Activated naive CD8-positive, alpha-beta T cell treated with anti-CD3 and anti-CD28 coated beads for 36 hours (primary cell): Measurements from ENCODE around the gene PSAPL1. TPM values are rescaled to one million over a fixed set of nuclear protein-coding genes. Genes with fewer than 3 reads are reported as not detected.

Experiments used
- DNase-seq: peaks from one replicate; pipeline ENCODE4 v3.0.0; 2021
- H3K27ac Mint-ChIP-seq: one replicate; pipeline ENCODE4 v1.8.0; 2022; ENCODE audit warnings: mild to moderate bottlenecking, moderate library complexity, mixed read lengths
- H3K27me3 Mint-ChIP-seq: one replicate; pipeline ENCODE4 v1.8.0; 2022; ENCODE audit warnings: mild to moderate bottlenecking, mixed read lengths
- H3K36me3 Mint-ChIP-seq: one replicate; pipeline ENCODE4 v1.8.0; 2021; ENCODE audit warnings: mild to moderate bottlenecking, mixed read lengths
- H3K4me1 Mint-ChIP-seq: one replicate; pipeline ENCODE4 v1.8.0; 2021; ENCODE audit warnings: mixed read lengths
- H3K4me3 Mint-ChIP-seq: one replicate; pipeline ENCODE4 v1.8.0; 2022; ENCODE audit warnings: mild to moderate bottlenecking, moderate library complexity, mixed read lengths
- H3K9me3 Mint-ChIP-seq: one replicate; pipeline ENCODE4 v1.8.0; 2022; ENCODE audit warnings: mixed read lengths
- total RNA-seq, 2 experiments: library from RNA; stranded (reverse); gene quantifications; one replicate each; pipeline ENCODE4 v1.2.3, GENCODE V29; 2021

The PSAPL1 gene
- total RNA-seq, 2 experiments from 2014 or later: not detected

DNA sequence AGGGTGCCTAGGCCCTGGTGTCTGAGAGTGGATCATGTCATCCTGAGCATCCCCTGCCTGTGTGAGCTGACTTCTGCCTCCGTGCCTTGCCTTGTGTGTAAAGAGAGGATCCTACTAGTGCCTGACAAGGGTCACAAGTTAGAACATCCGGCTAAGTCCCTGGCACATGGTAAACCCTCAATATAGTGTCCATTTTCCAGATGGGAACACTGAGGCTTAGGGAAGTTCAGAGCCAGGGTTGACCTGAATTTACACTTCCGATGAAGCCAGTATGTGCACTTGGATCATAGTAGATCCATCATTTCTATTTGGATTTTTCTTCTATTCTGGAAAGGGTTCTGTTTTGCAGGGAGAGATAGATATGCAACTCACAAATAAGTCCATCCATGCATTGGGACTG is 12.5 kb upstream of the PSAPL1 start:
- Mint-ChIP-seq H3K27ac (no peak overlapping the region), H3K4me3 (no peak overlapping the region), H3K4me1 (no peaks in the 10 kb centered on the region), H3K27me3 (peaks cover 11% of the 10 kb centered on the region), H3K36me3 (no peaks in the 10 kb centered on the region), H3K9me3 (no peaks in the 10 kb centered on the region)
- no peak for DNase-seq

DNA sequence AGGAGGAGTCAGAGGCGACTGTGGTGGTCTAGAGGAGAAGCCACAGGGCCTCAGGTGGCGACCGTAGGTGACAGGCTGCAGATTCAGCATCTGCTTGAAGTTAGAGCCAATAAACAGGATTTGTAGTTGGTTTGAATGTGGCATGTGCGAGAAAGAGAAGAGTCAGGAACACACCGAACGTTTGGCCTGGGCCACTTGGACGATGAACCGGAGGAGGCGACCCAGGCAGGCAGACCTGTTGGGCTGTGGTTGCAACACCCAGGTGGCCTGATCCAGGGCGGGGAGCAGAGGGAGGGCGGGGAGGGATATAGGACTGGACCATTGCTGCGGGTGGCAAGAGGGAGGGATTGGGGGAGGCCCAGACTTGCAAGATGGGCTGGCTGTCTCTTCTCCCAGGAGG is 10.0 kb upstream of the PSAPL1 start:
- H3K4me1 Mint-ChIP-seq: no peaks in the 10 kb centered on the region

DNA sequence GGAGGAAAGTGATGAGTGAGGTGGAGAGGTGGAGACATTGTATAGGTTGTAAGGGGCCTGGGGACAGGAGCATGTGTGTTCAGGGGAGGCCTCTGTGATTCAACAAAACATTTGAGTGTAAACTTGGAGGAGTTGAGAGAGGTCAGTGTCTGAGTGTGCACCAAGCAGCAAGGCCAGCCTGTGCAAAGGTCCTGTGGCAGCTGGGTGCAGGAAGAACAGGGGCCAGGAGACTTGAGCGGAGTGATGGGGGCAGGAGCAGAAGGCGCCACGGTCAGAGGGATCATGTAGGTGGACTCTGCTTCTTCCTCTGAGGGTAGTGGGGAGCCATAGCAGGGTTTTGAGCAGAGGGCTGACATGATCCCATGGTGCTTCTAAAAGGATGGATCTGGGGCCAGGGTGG is 9.6 kb upstream of the PSAPL1 start:
- Mint-ChIP-seq H3K27ac (no peak overlapping the region), H3K27me3 (peaks cover 11% of the 10 kb centered on the region), H3K9me3 (no peaks in the 10 kb centered on the region), H3K4me1 (no peaks in the 10 kb centered on the region), H3K4me3 (no peak overlapping the region), H3K36me3 (no peaks in the 10 kb centered on the region)
- no peak for DNase-seq

More for the DNA sequence above, 10.0 kb upstream of the PSAPL1 start:
- Mint-ChIP-seq H3K36me3 (no peaks in the 10 kb centered on the region), H3K27me3 (peaks cover 11% of the 10 kb centered on the region), H3K4me3 (no peak overlapping the region), H3K9me3 (no peaks in the 10 kb centered on the region), H3K27ac (no peak overlapping the region)
- DNase-seq: no peak

DNA sequence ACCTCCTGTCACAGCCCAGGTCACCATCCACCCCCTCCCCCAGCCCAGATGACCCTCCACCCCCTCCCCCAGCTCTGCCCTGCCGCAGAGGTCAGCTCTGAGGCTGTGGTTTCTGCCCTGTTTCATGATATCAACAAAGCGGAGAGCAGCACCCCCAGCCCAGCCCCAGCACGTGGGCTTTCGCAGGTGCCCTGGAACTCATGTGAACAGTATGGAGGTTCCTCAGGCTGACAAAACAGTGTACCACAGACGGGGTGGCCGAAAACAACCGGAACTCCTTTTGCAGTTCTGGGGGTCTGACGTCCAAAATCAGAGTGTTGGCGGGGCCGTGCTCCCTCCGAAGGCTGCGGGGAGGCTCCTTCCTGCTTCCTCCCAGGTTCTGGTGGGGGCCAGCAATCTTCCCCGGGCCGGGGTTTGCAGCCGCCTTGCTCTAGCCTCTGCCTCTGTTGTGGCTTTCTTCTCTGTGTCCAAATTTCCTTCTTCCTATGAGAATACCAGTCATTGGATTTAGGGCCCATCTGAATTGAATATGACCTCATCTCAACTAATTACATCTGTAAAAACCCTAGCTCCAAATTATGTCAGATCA is 7.9 kb upstream of the PSAPL1 start:
- Mint-ChIP-seq H3K27me3 (peaks cover 11% of the 10 kb centered on the region), H3K9me3 (no peaks in the 10 kb centered on the region), H3K4me1 (no peaks in the 10 kb centered on the region), H3K36me3 (no peaks in the 10 kb centered on the region), H3K4me3 (no peak overlapping the region), H3K27ac (no peak overlapping the region)
- no peak for DNase-seq

DNA sequence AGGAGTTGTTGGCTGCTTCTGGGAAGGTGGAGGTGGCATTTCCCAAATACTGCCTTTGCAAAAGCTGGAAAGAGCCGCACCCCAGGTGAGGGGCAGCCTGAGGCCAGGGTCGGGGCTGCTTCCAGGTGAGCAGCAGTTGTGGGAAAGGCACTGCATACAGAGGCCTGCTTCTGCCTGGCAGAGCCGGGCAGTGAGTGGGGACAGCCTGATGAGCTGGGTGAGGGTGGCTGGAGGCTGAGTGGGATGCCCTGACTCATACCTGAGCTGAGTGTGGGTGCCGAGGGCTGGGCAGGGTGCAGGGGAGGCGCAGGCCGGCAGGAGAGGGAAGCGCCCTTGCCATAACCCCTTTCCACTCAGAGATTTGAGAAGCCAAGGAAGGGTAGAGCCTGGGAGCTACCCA is 6.5 kb upstream of the PSAPL1 start:
- no peaks in the 10 kb centered on the region for H3K9me3 Mint-ChIP-seq
- no peaks in the 10 kb centered on the region for H3K36me3 Mint-ChIP-seq
- H3K27me3 Mint-ChIP-seq: peaks cover 11% of the 10 kb centered on the region
- H3K4me3 Mint-ChIP-seq: no peak overlapping the region
- H3K4me1 Mint-ChIP-seq: no peaks in the 10 kb centered on the region
- H3K27ac Mint-ChIP-seq: no peak overlapping the region
- no peak for DNase-seq

DNA sequence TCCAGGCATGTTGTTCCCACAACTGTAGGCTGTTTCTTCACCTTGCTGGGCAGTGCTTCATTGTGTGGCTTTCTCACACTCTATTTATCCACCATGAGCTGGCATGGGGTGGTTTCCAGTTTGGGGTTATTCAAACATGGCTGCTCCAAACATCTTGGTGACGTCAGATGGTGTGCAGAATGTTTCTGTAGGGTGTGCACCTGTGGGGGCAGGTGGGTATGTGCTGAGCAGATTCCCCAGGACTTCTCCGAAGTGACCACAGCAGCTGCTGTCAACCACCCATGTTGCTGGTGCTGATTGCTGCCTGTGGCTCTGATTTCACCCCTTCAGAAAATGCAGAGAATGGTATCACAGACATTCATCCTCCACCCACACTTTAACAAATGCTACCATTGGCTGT is 5.0 kb upstream of the PSAPL1 start:
- H3K27ac Mint-ChIP-seq: no peak overlapping the region
- peaks cover 5% of the 10 kb centered on the region for H3K27me3 Mint-ChIP-seq
- DNase-seq: no peak
- H3K4me3 Mint-ChIP-seq: no peak overlapping the region
- H3K9me3 Mint-ChIP-seq: no peaks in the 10 kb centered on the region
- no peaks in the 10 kb centered on the region for H3K4me1 Mint-ChIP-seq
- no peaks in the 10 kb centered on the region for H3K36me3 Mint-ChIP-seq

DNA sequence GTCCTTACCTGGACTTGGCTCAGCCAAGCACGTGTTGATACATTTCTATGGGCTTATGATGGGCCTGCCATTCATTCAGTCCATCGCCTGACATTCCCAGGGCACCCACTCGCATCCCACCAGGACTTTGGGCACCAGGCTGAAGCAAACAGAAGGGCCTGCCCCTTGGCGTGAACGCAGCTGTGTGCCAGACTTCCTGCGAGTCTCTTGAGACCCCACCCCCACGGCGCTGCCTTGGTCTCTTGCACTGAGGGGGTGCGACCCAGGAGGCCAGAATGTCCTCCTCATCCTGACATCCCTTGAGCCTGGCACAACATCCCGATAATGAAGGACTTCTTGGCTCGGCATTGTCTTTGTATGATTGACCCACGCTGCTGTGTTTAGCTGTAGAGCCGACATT is 1.5 kb upstream of the PSAPL1 start:
- no peaks in the 10 kb centered on the region for H3K27me3 Mint-ChIP-seq
- no peak overlapping the region for H3K27ac Mint-ChIP-seq
- no peaks in the 10 kb centered on the region for H3K36me3 Mint-ChIP-seq
- no peak for DNase-seq
- H3K9me3 Mint-ChIP-seq: no peaks in the 10 kb centered on the region
- no peak overlapping the region for H3K4me3 Mint-ChIP-seq
- no peaks in the 10 kb centered on the region for H3K4me1 Mint-ChIP-seq

DNA sequence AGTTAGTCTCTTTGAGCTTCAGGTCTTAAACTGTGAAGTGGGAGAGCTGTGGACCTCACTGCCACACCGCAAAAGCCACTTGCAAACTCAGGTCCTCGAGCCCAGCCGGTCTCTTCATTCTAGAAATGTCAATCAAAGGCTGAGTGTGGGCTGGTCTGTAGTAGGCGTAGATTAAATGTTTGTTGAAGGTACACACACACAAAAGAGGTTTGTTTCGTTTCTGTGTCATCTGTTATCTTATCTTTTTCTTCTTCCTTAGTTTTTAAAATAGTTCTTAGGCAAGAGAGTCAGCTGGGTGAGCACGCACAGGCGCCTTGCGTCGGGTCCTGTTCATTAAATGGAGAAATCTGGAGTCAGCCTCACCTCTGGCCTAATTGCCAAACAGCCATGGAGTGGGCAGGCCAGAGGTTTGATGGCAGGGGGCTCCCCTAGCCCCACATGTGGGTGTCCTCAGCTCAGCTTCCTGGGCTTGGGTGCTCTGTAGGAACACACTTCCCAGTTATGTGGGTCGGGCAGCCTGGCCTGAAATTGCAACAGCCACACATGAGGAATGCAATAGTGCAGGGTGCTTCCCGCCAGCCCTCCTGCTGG is 836 bp upstream of the PSAPL1 start:
- H3K4me1 Mint-ChIP-seq: no peaks in the 10 kb centered on the region
- H3K9me3 Mint-ChIP-seq: no peaks in the 10 kb centered on the region
- H3K4me3 Mint-ChIP-seq: no peak overlapping the region
- DNase-seq: no peak
- H3K27me3 Mint-ChIP-seq: no peaks in the 10 kb centered on the region
- H3K36me3 Mint-ChIP-seq: no peaks in the 10 kb centered on the region
- H3K27ac Mint-ChIP-seq: no peak overlapping the region

DNA sequence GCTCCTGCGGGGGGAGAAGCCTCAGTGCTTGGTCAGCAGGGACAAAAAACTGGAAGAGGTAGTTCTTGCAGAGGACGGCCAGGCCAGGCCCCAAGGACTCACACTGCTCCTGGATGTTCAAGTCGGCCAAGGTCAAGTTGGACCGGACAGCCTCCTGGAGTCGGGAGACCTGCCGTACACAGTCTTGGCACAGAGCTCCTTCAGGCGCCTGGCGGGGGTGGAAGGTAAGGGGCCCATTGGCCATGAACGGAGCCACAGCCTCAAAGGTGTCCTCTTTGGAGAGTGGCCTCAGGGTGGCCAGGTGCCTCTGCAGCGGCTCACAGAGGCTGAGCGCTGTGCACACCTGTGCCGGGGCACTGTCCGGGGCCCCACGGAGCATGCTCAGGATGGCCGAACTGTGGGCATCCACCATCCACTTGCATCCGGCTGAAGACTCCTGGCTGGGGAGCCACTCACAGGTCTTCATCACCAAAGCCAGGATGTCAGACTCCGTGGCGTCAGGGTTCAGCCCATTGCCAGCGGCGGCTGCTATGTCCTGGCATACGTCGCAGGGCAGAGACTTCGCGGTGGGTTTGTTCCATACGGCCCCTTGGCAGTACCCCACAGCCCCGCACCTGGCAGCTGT is 477 bp downstream of the PSAPL1 start:
- H3K4me3 Mint-ChIP-seq: no peak overlapping the region
- H3K27ac Mint-ChIP-seq: no peak overlapping the region
- no peaks in the 10 kb centered on the region for H3K9me3 Mint-ChIP-seq
- DNase-seq: no peak
- no peaks in the 10 kb centered on the region for H3K4me1 Mint-ChIP-seq
- no peaks in the 10 kb centered on the region for H3K27me3 Mint-ChIP-seq
- no peaks in the 10 kb centered on the region for H3K36me3 Mint-ChIP-seq

DNA sequence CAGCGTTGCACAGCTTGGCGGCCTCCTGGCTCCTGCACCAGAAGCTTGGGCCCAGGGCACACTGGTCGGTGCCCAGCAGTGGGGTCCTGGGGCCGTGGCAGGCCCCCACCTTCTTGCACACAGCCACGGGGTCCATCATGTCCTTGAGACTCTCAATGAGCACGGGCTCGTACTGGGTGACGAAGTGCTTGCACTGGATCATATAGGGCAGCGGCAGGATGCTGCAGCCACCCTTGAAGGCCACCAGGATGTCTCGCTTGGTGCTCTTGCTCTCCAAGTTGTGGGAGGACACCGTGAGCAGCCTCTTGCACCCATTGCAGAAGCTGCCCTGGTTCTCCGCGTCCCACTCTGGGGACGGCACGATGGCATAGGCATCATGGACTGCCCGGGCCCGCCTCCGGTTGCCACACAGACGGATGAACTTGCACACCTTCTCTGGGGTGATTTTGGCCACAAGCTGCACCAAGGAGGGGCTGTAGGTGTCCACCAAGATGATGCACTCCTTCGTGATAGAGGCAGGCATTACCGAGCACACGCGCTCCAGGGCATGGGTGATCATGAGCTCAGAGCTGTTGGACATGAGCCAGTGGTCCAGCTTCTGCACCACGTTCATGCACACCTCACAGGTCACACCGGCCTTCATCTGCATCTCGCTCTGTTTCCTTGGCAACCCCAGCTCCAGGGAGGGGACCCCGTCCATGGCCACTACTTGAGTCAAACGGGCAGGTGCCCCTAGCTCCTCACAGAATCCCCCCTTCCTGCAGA is 1.2 kb downstream of the PSAPL1 start:
- Mint-ChIP-seq H3K9me3 (no peaks in the 10 kb centered on the region), H3K36me3 (no peaks in the 10 kb centered on the region), H3K4me3 (no peak overlapping the region), H3K4me1 (no peaks in the 10 kb centered on the region), H3K27ac (no peak overlapping the region), H3K27me3 (no peaks in the 10 kb centered on the region)
- DNase-seq: no peak

DNA sequence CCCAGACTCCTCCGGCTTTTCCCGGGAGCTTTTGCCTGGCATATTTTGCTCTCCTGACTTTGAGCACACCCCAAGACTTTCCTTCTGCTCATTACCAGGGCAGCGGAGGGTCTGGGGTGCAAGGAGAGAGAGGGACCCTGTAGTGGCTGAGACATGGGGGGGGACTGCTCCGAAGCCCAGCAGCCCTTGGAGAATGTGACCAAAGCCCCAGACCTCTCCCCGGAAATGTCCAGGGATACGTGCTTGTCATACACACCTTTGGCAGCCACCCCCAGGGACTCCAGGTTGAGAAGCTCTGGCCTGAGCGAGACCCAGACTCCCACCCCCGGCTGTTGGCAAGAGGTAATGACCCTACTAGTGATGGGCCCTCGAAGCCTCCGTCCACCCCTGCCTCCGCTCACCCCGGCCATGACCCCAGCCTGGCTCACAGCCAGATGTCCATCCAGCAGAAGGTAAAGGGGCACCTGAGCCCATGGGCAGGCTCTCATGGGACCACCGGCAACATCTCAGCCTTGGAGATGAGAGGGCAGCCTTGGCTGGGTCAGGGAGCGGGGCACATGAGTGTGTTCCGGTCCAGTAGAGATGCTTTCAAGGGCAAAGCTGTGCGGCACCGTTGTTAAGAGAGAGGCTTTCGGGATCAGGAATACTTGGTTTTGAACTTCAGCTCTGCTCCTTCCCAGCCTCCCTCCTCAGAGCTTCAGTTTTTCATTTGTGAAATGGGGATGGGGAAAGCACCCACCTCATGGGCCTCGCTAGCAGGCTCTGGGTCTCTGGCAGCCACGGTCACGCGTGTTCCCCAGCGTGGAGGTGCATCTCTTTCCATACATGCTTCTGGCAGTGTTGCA is 2.0 kb downstream of the PSAPL1 start:
- no peak overlapping the region for H3K27ac Mint-ChIP-seq
- H3K4me1 Mint-ChIP-seq: no peaks in the 10 kb centered on the region
- no peak for DNase-seq
- no peak overlapping the region for H3K4me3 Mint-ChIP-seq
- no peaks in the 10 kb centered on the region for H3K27me3 Mint-ChIP-seq
- H3K36me3 Mint-ChIP-seq: no peaks in the 10 kb centered on the region
- no peaks in the 10 kb centered on the region for H3K9me3 Mint-ChIP-seq

DNA sequence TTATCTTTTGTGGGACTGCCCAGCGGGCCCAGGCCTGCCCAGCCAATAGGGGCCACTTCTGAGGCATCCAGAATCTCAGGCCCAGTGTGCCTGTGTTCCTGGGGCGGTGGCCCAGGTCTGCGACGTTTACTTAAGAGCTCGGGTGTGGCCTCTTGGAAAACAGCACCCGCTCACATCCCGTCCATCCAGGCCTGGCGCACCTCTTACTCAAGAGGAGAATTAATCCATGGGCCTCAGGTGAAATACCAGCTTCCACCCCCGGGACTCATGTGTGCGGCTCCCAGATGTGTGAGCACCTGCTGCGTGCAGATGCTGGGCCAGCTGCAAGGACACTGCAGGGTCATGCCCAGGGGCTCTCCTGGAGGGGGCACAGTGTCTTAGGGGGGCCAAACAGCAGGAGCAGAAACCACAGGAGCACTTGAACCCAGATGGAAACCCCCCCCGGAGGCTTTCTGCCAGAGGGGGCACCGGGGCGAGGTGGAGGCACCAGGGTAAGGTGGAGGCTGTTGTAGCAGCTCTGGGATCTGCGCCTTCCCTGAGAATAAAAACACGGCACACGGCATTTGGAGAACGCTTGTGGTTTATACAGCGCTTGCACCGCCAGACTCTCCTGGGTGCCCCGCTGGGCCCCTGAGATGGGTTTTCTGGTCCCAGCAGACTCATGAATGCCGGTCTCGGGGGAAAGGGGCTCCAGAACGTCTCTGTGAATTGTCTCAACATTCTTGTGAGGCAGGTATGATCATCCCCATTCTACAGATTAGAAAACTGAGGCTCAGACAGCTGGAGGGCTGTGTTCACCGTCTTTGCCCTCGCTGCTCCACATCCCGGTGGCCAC is 2.8 kb downstream of the PSAPL1 start:
- no peak for DNase-seq

DNA sequence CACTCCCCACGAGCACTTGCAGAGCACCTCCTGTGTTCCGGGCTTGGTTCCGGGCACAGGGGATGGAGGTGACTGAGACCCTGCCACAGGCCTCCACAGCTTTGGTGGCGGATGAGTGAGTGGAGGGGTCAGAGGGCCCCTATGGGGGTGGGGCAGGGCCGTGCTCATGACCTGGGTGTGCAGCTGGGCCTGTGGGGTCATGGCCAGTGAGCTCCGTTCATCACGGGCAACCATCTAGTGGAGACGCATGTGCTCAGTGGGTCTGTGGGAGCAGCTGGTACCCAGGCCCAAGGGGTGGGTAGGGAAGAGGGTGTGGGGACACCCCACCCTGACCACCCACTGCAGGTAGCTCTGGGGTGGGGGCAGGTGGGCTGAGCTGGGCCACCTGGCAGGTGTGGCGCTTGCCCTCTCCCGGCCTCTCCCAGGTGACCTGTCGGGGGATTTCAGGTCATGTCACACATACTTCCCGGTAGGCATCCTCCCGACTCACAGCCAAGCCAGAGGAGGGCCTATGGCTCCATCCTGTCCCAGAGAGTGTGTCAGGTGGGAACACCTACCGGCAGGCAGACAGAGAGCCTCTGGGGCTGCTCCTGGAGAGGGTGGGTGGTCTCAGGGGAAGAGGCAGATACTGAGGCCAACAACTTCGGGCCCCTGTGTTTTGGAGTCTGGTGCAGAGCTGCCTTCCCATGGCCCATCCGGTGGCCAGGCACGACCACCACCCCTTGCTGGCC is 3.6 kb downstream of the PSAPL1 start:
- Mint-ChIP-seq H3K36me3 (no peaks in the 10 kb centered on the region), H3K4me3 (no peak overlapping the region), H3K4me1 (no peaks in the 10 kb centered on the region), H3K27ac (no peak overlapping the region), H3K27me3 (no peaks in the 10 kb centered on the region), H3K9me3 (no peaks in the 10 kb centered on the region)
- DNase-seq: no peak

More for the DNA sequence above, 2.8 kb downstream of the PSAPL1 start:
- Mint-ChIP-seq H3K27ac (no peak overlapping the region), H3K9me3 (no peaks in the 10 kb centered on the region), H3K4me3 (no peak overlapping the region), H3K27me3 (no peaks in the 10 kb centered on the region), H3K36me3 (no peaks in the 10 kb centered on the region), H3K4me1 (no peaks in the 10 kb centered on the region)
